ENCODE data around the gene ABHD10. TPM values are rescaled to one million over a fixed set of nuclear protein-coding genes. Genes with fewer than 3 reads are reported as not detected.

ABHD10 gene
- 26.5 and 39.9 TPM in 2 replicates for total RNA-seq (2014; rRNA removed; shearing (Covaris generic))

GRCh38 chr3:111978583-111979433 lies at the start of gene ABHD10:
TSS of gene ABHD10 (plus strand) at chr3:111979026. CDS start at chr3:111979062, 36 bp downstream.
- peak; percentile 99 for DNase-seq (ENCODE audit: low spot score)
- in situ Hi-C loops (cut with HindIII; ENCODE audit: low sequenced_read_pairs) = no loop called here

- DNase-seq (ENCODE audit: low spot score) = no peak
- in situ Hi-C loops (cut with HindIII; ENCODE audit: low sequenced_read_pairs) = no loop called here
These were observed 49.3 kb upstream of the ABHD10 start for GRCh38 chr3:111929484-111929883.

GRCh38 chr3:111932946-111933345 lies 45.9 kb upstream of the ABHD10 start:
- in situ Hi-C loops (cut with HindIII; ENCODE audit: low sequenced_read_pairs) = no loop called here
- no peak for DNase-seq (ENCODE audit: low spot score)

- DNase-seq (ENCODE audit: low spot score) = no peak
- in situ Hi-C loops (cut with HindIII; ENCODE audit: low sequenced_read_pairs) = no loop called here
These were observed 42.5 kb upstream of the ABHD10 start for GRCh38 chr3:111936191-111936841.

- in situ Hi-C loops (cut with HindIII; ENCODE audit: low sequenced_read_pairs) = no loop called here
- no peak for DNase-seq (ENCODE audit: low spot score)
These were observed 41.9 kb upstream of the ABHD10 start for GRCh38 chr3:111936967-111937366.

GRCh38 chr3:111937871-111938270 lies 41.0 kb upstream of the ABHD10 start:
- in situ Hi-C loops (cut with HindIII; ENCODE audit: low sequenced_read_pairs) = no loop called here
- no peak for DNase-seq (ENCODE audit: low spot score)

GRCh38 chr3:111939873-111940272 lies 39.0 kb upstream of the ABHD10 start:
- no peak for DNase-seq (ENCODE audit: low spot score)
- in situ Hi-C loops (cut with HindIII; ENCODE audit: low sequenced_read_pairs) = no loop called here

GRCh38 chr3:111943533-111943932 lies 35.3 kb upstream of the ABHD10 start:
- no peak for DNase-seq (ENCODE audit: low spot score)

GRCh38 chr3:111944372-111944771 lies 34.5 kb upstream of the ABHD10 start:
- no peak for DNase-seq (ENCODE audit: low spot score)
- in situ Hi-C loops (cut with HindIII; ENCODE audit: low sequenced_read_pairs) = no loop called here

More at GRCh38 chr3:111943533-111943932, 35.3 kb upstream of the ABHD10 start:
- in situ Hi-C loops (cut with HindIII; ENCODE audit: low sequenced_read_pairs) = no loop called here

- no peak for DNase-seq (ENCODE audit: low spot score)
- in situ Hi-C loops (cut with HindIII; ENCODE audit: low sequenced_read_pairs) = no loop called here
These were observed 31.6 kb upstream of the ABHD10 start for GRCh38 chr3:111947231-111947630.

GRCh38 chr3:111948786-111949185 lies 30.0 kb upstream of the ABHD10 start:
- DNase-seq (ENCODE audit: low spot score) = no peak
- in situ Hi-C loops (cut with HindIII; ENCODE audit: low sequenced_read_pairs) = no loop called here

- no peak for DNase-seq (ENCODE audit: low spot score)
- in situ Hi-C loops (cut with HindIII; ENCODE audit: low sequenced_read_pairs) = no loop called here
These were observed 29.1 kb upstream of the ABHD10 start for GRCh38 chr3:111949712-111950111.

GRCh38 chr3:111951032-111951431 lies 27.8 kb upstream of the ABHD10 start:
- in situ Hi-C loops (cut with HindIII; ENCODE audit: low sequenced_read_pairs) = no loop called here
- no peak for DNase-seq (ENCODE audit: low spot score)

GRCh38 chr3:111952086-111952485 lies 26.7 kb upstream of the ABHD10 start:
- in situ Hi-C loops (cut with HindIII; ENCODE audit: low sequenced_read_pairs) = no loop called here
- DNase-seq (ENCODE audit: low spot score) = no peak

- in situ Hi-C loops (cut with HindIII; ENCODE audit: low sequenced_read_pairs) = no loop called here
- DNase-seq (ENCODE audit: low spot score) = no peak
These were observed 25.9 kb upstream of the ABHD10 start for GRCh38 chr3:111952866-111953450.

GRCh38 chr3:111954228-111954990 lies 24.4 kb upstream of the ABHD10 start:
- in situ Hi-C loops (cut with HindIII; ENCODE audit: low sequenced_read_pairs) = no loop called here
- no peak for DNase-seq (ENCODE audit: low spot score)

GRCh38 chr3:111955876-111956275 lies 22.9 kb upstream of the ABHD10 start:
- no peak for DNase-seq (ENCODE audit: low spot score)
- in situ Hi-C loops (cut with HindIII; ENCODE audit: low sequenced_read_pairs) = no loop called here

- no peak for DNase-seq (ENCODE audit: low spot score)
- in situ Hi-C loops (cut with HindIII; ENCODE audit: low sequenced_read_pairs) = no loop called here
These were observed 22.4 kb upstream of the ABHD10 start for GRCh38 chr3:111956449-111956848.

- in situ Hi-C loops (cut with HindIII; ENCODE audit: low sequenced_read_pairs) = no loop called here
- DNase-seq (ENCODE audit: low spot score) = no peak
These were observed 21.7 kb upstream of the ABHD10 start for GRCh38 chr3:111956995-111957734.
